ENCODE results near the gene NHSL2.

The NHSL2 gene

GRCh38 chrX:71919886-71920285, 9.2 kb downstream of the NHSL2 start:
- TF ChIP-seq POLR2A (IDR thresholded peaks at IDR 0.05; ENCODE audit: extremely low read depth, insufficient read length), result no peak
- no peak for TF ChIP-seq CTCF (IDR thresholded peaks at IDR 0.05; ENCODE audit: low read depth, low read length)
- no peak for TF ChIP-seq MYC (IDR thresholded peaks at IDR 0.05; ENCODE audit: low read depth, low read length)
- no peak for TF ChIP-seq MAX (IDR thresholded peaks at IDR 0.05; ENCODE audit: low read depth, low read length)
- no peak for DNase-seq (ENCODE audit: low read depth)

GRCh38 chrX:71922686-71923085, 12.0 kb downstream of the NHSL2 start:
- no peak for DNase-seq (ENCODE audit: low read depth)
- no peak overlapping the region for H3K4me3 ChIP-seq (ENCODE audit: low read depth, low read length)
- TF ChIP-seq POLR2A (IDR thresholded peaks at IDR 0.05; ENCODE audit: extremely low read depth, insufficient read length) (no peak), MAX (IDR thresholded peaks at IDR 0.05; ENCODE audit: low read depth, low read length) (no peak), CTCF (IDR thresholded peaks at IDR 0.05; ENCODE audit: low read depth, low read length) (no peak), MYC (IDR thresholded peaks at IDR 0.05; ENCODE audit: low read depth, low read length) (no peak)

More at GRCh38 chrX:71919886-71920285, 9.2 kb downstream of the NHSL2 start:
- H3K4me3 ChIP-seq (ENCODE audit: low read depth, low read length), result no peak overlapping the region

- no peak for TF ChIP-seq POLR2A (IDR thresholded peaks at IDR 0.05; ENCODE audit: extremely low read depth, insufficient read length)
- TF ChIP-seq CTCF (IDR thresholded peaks at IDR 0.05; ENCODE audit: low read depth, low read length), result no peak
- no peak overlapping the region for H3K4me3 ChIP-seq (ENCODE audit: low read depth, low read length)
- DNase-seq (ENCODE audit: low read depth), result no peak
These were observed 12.9 kb downstream of the NHSL2 start for GRCh38 chrX:71923516-71923915.

- no peak for TF ChIP-seq CTCF (IDR thresholded peaks at IDR 0.05; ENCODE audit: low read depth, low read length)
- no peak for TF ChIP-seq POLR2A (IDR thresholded peaks at IDR 0.05; ENCODE audit: extremely low read depth, insufficient read length)
- no peak for TF ChIP-seq MAX (IDR thresholded peaks at IDR 0.05; ENCODE audit: low read depth, low read length)
- no peak for TF ChIP-seq MYC (IDR thresholded peaks at IDR 0.05; ENCODE audit: low read depth, low read length)
- no peak for DNase-seq (ENCODE audit: low read depth)
- no peak overlapping the region for H3K4me3 ChIP-seq (ENCODE audit: low read depth, low read length)
These were observed 16.4 kb downstream of the NHSL2 start for GRCh38 chrX:71927040-71927439.

- no peak for DNase-seq (ENCODE audit: low read depth)
- no peak for TF ChIP-seq POLR2A (IDR thresholded peaks at IDR 0.05; ENCODE audit: extremely low read depth, insufficient read length)
- TF ChIP-seq MAX (IDR thresholded peaks at IDR 0.05; ENCODE audit: low read depth, low read length), result no peak
- TF ChIP-seq MYC (IDR thresholded peaks at IDR 0.05; ENCODE audit: low read depth, low read length), result no peak
- no peak for TF ChIP-seq CTCF (IDR thresholded peaks at IDR 0.05; ENCODE audit: low read depth, low read length)
- no peak overlapping the region for H3K4me3 ChIP-seq (ENCODE audit: low read depth, low read length)
These were observed 18.2 kb downstream of the NHSL2 start for GRCh38 chrX:71928856-71929255.

- no peak for TF ChIP-seq CTCF (IDR thresholded peaks at IDR 0.05; ENCODE audit: low read depth, low read length)
- TF ChIP-seq POLR2A (IDR thresholded peaks at IDR 0.05; ENCODE audit: extremely low read depth, insufficient read length), result no peak
- H3K4me3 ChIP-seq (ENCODE audit: low read depth, low read length), result no peak overlapping the region
- DNase-seq (ENCODE audit: low read depth), result no peak
These were observed 19.7 kb downstream of the NHSL2 start for GRCh38 chrX:71930298-71930697.

Data from NB4 (cell line).